NCI-H748 (cell line): ENCODE data around the gene ZNF48.

Experiments
- DNase-seq: peaks from one replicate; lab custom pipeline; 2025; ENCODE audit not compliant: unreplicated experiment; lab: John Stamatoyannopoulos, UW

The ZNF48 gene

DNA sequence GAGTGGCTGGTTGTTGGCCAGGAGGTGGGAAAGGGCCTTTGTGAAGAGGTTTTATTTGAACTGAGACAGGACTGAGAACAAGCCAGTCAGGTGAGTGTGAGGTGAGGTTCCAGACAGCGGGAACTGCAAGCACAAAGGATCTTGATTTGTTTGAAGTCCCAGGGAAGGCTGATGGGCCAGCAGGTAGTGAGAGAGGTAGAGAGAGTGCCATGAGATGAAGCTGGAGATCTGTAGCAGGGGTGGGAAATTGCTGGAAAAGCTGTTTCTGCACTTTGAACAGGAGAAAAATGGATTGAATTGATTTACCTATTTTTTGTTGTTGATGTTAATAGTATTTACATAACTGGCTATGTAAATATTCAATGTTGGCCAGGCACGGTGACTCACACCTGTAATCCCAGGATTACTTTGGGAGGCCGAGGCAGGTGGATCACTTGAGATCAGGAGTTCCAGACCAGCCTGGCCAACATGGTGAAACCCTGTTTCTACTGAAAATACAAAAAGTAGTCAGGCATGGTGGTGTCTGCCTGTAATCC lies 42.4 kb downstream of the ZNF48 start:
- peak; percentile 37 for DNase-seq

DNA sequence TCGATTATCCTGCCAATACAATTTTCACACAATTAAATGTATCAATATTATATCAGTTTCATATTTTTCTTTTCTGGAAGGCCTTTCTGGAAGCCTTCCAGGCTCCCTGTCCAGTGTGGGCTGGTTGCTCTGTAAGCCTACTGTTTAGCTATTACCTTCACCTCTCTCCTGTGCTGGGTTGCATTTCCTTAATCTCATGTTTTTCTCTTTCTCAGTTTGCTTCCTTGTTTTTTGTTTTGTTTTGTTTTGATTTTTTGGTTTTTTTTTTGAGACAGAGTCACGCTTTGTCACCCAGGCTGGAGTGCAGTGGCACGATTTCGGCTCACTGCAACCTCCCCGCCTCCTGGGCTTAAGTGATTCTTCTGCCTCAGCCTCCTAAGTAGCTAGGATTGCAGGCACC lies 43.6 kb downstream of the ZNF48 start:
- DNase-seq = no peak

DNA sequence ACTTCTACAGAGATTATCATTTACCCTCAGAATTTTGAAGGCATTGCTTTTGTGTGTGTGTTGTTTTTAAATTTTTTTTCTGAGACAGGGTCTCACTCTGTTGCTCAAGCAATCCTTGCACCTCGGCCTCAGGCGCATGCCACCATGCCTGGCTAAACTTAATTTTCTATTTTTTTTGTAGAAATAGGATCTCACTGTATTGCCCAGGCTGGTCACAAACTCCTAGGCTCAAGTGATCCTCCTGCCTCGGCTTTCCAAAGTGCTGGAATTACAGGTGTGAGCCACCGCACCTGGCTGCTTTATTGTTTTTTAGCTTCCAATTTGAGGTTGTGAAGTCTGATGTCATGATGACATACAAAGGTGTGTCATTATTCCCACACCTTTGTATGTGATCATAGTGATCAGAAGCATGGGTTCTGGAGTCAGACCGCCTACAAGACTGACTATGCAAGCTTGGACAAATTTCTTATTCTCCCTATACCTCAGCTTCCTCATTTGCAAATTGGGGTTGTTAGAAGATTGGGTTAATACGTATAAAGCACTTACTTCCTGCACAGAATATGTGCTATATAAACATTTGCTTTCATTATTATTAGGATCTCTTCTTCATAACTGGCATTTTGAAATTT lies 44.6 kb downstream of the ZNF48 start:
- DNase-seq = no peak

DNA sequence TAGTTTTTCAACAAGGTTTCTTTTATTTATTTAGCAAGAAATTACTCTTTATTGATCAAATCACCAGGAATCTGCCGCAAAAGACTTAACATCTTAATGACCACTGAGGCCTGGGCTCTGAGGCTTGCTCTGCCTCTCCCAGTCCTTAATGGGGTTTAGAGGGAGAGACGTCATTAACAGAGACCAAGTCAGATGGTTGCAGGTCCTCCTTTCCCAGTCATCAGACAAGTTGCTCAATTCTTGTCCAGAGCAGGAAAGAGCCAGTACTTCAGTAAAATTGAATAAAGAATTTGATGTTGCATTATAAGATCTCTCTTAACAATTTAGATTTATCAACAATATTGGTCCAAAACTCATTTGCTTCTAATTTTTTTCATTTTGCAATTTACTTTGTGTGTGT lies 48.4 kb downstream of the ZNF48 start:
- no peak for DNase-seq

DNA sequence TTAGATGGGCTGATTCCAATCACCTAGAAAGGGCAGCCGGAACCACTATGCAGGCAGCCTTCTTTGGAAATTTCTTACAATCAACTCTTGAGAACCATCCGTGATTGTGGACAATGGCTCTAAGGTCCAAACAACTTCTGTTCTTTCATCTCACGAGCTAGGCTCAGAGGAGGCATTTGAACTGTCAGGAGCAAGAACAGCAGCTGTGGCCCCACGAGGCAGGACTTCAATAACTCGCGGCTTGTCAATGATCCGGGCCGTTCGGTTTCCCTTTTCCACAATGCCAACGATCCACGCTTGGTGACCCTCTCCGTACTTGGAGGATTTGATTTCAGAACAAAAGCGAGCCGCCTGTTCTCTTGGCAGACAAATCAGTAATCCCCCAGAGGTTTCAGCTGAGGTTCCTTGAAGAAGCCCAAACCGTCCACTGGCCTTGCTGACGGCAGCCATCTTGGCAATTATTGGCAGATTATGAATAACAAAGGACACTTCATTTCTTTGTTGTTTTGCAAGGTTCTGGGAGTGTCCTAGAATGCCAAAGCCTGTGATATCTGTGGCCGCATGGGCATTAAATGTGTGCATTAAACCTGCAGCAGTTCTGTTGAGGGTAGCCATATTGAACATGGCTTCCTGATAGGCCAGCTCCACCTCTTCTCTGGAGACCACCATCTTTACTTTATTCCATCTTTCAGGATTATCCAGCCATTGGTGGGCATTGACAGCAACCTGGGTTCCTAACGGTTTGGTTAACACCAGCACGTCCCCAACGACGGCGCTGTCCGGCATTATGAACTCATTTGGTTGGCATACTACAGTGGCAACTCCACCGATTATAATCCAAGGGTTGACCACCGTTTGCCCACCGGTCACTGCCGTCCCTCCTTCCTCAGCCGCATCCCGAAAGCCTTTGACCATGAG lies 49.3 kb downstream of the ZNF48 start:
- peak; percentile 26 for DNase-seq

DNA sequence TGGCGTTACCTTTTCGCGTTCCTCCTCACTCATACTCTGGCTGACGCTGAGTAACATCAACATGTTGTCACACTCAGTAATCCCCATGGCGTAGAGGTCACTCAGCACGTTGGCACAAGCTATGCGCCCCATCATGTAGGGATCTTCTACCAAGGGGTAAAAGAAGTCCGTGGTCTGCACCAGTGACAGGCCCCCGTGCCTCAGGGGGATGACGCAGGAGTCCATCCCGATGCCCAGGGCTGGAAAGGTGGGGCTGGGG lies 49.9 kb downstream of the ZNF48 start:
- DNase-seq = peak; percentile 33

DNA sequence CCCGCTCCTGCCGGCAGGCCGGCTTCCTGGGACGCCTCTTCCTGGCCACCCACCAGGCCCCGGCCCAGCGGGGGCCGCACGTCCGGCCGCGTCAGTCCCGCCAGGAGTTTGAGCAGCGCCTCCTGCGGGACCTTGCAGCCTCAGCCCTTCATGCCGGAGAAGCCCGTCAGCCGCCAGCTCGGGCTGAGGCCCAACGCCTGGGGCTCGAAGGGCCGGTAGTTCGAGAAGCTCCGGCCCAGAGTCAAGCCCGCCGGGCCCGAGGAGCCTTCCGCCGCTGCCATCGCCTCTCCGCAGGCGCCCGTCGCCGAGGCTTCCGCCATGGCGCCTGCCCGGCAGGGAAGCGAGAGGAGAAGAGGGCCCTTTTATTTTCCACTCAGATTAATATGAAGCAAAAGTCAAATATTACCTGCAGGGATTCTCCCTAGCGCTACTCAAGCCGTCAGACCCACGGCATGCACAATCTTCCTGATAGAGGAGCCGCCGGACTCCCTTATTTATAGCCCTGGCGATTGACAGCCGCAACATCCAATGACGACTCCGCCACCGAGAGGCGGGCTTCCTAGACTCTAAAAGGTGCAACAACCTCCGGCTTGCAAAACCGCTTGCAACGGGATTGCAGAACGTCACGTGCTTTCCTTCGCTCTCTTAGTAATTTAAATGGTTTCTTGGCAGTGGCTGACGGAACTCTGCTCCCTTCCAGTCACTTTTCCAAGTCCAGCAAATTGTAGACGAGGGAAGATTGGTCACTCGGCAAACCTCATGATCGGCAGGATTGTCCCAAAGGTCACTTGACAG lies 50.4 kb downstream of the ZNF48 start, which contains the start of gene SEPHS2:
TSS of gene SEPHS2 (minus strand) at position 467 of the 795 bp plus-strand sequence. CDS start at position 320, 147 bp downstream.
- DNase-seq = peak; percentile 95

DNA sequence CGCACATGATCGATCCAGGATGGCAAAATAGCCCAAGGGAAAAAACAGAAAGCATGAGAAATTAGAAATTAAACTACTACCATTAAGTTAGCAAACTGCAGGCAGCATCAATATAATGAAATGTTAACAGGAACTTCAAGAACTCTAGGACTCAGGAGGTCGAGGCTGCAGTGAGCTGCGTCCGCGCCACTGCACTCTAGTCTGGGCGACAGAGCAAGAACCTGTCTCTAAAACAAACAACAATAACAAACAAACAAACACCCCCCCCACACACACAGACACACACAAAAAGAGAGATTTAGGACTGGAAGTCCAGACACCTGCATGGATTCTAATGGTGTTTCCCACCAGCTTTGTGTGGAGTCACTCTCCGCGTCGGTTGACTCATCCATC lies 51.0 kb downstream of the ZNF48 start:
- no peak for DNase-seq

DNA sequence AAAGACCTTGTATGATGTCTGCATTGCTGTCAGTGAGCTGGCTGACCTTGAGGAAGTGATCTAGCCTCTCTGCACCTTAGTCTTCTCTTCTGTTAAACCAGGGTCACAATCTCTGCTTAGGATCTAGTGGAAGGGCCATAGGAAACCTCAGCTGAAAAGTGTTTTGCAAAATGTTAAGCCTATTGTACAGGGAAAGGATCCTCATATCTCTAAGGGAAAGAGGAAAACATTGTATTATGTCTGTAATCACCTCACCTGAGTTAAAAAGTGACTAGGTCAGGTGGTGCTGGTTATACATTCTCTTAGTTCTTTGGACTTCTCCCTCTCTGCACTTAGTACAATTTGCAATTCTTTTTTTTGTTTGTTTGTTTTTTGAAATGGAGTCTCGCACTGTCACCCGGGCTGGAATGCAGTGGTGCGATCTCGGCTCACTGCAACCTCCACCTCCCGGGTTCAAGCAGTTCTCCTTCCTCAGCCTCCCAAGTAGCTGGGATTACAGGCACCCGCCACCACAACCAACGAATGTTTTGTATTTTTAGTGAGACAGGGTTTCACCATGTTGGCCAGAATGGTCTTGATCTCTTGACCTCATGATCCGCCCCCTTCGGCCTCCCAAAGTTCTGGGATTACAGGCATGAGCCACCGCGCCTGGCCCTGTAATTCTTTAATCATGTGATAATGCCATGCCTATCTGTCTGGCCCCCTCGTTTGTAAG lies 52.4 kb downstream of the ZNF48 start:
- DNase-seq = no peak

DNA sequence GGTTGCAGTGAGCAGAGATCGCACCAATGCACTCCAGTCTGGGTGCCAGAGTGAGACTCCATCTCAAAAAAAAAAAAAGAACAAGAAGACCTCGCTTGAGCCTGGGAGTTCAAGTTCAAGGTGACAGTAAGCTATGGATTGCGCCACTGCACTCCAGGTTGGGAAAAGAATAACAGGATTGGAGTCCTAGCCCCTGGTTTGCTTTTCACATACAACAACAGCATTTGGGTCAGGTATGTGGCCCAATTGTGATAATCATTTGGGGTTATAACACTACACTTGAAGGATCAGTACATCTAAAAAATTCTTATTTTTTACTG lies 53.9 kb downstream of the ZNF48 start:
- DNase-seq = no peak
